Activated effector memory CD4-positive, alpha-beta T cell treated with anti-CD3 and anti-CD28 coated beads, Interleukin-2, amount 50 U/mL, for 16 hours (primary cell): ENCODE measurements around the gene ANKRD28.
"Not testable (repeated sequence)": the region's sequence is repeated elsewhere in the genome, so short reads cannot be mapped to it uniquely, and the experiment has no call there.

Experiments used
- DNase-seq: peaks from one replicate; pipeline ENCODE4 v3.0.0-alpha.2; 2020

ANKRD28 gene

GRCh38 chr3:15633159-15633558 lies 164.6 kb downstream of the ANKRD28 start:
- no peak for DNase-seq

GRCh38 chr3:15632212-15632580 lies 165.6 kb downstream of the ANKRD28 start:
- no peak for DNase-seq

- DNase-seq: no peak
Observed at GRCh38 chr3:15631426-15632211, 166.2 kb downstream of the ANKRD28 start.

- peak; percentile 72 for DNase-seq
Observed at GRCh38 chr3:15630646-15631350, 167.0 kb downstream of the ANKRD28 start.

GRCh38 chr3:15629860-15630597 lies 167.8 kb downstream of the ANKRD28 start:
- DNase-seq: peak; percentile 82

GRCh38 chr3:15628967-15629366 lies 168.8 kb downstream of the ANKRD28 start:
- DNase-seq: no peak

- no peak for DNase-seq
Observed at GRCh38 chr3:15623535-15624440, 174.0 kb downstream of the ANKRD28 start.

- not testable (repeated sequence) for DNase-seq
Observed at GRCh38 chr3:15619659-15620464, 177.9 kb downstream of the ANKRD28 start.
